RWPE1 (cell line): ENCODE measurements around the gene DUT.

Source experiments
- CTCF ChIA-PET: fragments of 350-600 bp; sonication (Branson Sonifier 250); formaldehyde crosslinking; extraction: SDS; loops from one replicate; lab custom pipeline; 2021; lab: Yijun Ruan, JAX
- POLR2A ChIA-PET: fragments of 400-600 bp; formaldehyde crosslinking; extraction: SDS; loops from one replicate; lab custom pipeline; 2020; ENCODE audit warnings: antibody characterized with exemption; ENCODE audit not compliant: low non-redundant PET; lab: Yijun Ruan, JAX
- DNase-seq: peaks from one replicate; pipeline ENCODE4 v3.0.0; 2012; ENCODE audit warnings: low spot score
- H3K27ac ChIP-seq: fragments of 450-650 bp; 2 replicates; pipeline ENCODE4 v1.5.1; 2017
- CTCF ChIP-seq: fragments of 450-650 bp; conservative IDR thresholded peaks from 2 replicates; pipeline ENCODE4 v1.5.1; 2017; ENCODE audit warnings: low read depth, mild to moderate bottlenecking

The DUT gene

GRCh38 chr15:48360841-48361240 lies 29.6 kb downstream of the DUT start:
- DNase-seq = no peak
- TF ChIP-seq CTCF = no peak
- no peak overlapping the region for H3K27ac ChIP-seq
- CTCF ChIA-PET = interaction anchor here (1.0 kb wide), 1 partner anchor 438 kb away, joined by 3 read pairs; no protein-coding TSS in a partner anchor
- POLR2A ChIA-PET = no interaction called here

- DNase-seq = no peak
- H3K27ac ChIP-seq = no peak overlapping the region
- POLR2A ChIA-PET = no interaction called here
- TF ChIP-seq CTCF = no peak
- CTCF ChIA-PET = no interaction called here
Measured at GRCh38 chr15:48361685-48362084, 30.5 kb downstream of the DUT start.

GRCh38 chr15:48363474-48363873 lies 32.2 kb downstream of the DUT start:
- H3K27ac ChIP-seq = no peak overlapping the region
- TF ChIP-seq CTCF = no peak
- DNase-seq = no peak
- POLR2A ChIA-PET = no interaction called here
- CTCF ChIA-PET = no interaction called here

GRCh38 chr15:48365575-48365974 lies 34.3 kb downstream of the DUT start:
- H3K27ac ChIP-seq = no peak overlapping the region
- DNase-seq = no peak
- TF ChIP-seq CTCF = no peak
- ChIA-PET CTCF (interaction anchor here (0.6 kb wide), 1 partner anchor 1207 kb away, joined by 3 read pairs; no protein-coding TSS in a partner anchor), POLR2A (no interaction called here)

- CTCF ChIA-PET = no interaction called here
- no peak for TF ChIP-seq CTCF
- H3K27ac ChIP-seq = no peak overlapping the region
- no peak for DNase-seq
- POLR2A ChIA-PET = no interaction called here
Measured at GRCh38 chr15:48366584-48367312, 35.5 kb downstream of the DUT start.

GRCh38 chr15:48367483-48367882 lies 36.3 kb downstream of the DUT start:
- TF ChIP-seq CTCF = no peak
- ChIA-PET CTCF (no interaction called here), POLR2A (no interaction called here)
- no peak overlapping the region for H3K27ac ChIP-seq
- DNase-seq = no peak
